WTC11 (cell line): ENCODE data around the gene UGT1A1. TPM values are rescaled to one million over a fixed set of nuclear protein-coding genes. Genes with fewer than 3 reads are reported as not detected.

Experiments used
- ATAC-seq: fragments of 200-7000 bp; cut with Tn5 transposase; 2 replicates; pipeline ENCODE4 v1.10.0; 2021; ENCODE audit warnings: mild to moderate bottlenecking, moderate library complexity
- CTCF ChIA-PET: fragments of 300-600 bp; sonication (Branson Sonifier 250); formaldehyde crosslinking; loops from one replicate; lab custom pipeline; 2021; ENCODE audit warnings: antibody characterized with exemption; lab: Charles Lee
- POLR2A ChIA-PET: fragments of 350-600 bp; sonication (Branson Sonifier 250); formaldehyde crosslinking; loops from one replicate; lab custom pipeline; 2021; ENCODE audit warnings: antibody characterized with exemption; lab: Charles Lee
- DNase-seq: peaks from one replicate; pipeline ENCODE4 v3.0.0; 2021; ENCODE audit warnings: low spot score
- H3K27ac Mint-ChIP-seq: 2 replicates; pipeline ENCODE4 v1.8.0; 2021; ENCODE audit warnings: mixed read lengths
- H3K27me3 Mint-ChIP-seq: 2 replicates; pipeline ENCODE4 v1.8.0; 2021; ENCODE audit warnings: low read depth, mild to moderate bottlenecking, moderate library complexity, mixed read lengths
- H3K36me3 Mint-ChIP-seq: 2 replicates; pipeline ENCODE4 v1.8.0; 2021; ENCODE audit warnings: mixed read lengths
- H3K4me1 Mint-ChIP-seq: 2 replicates; pipeline ENCODE4 v1.8.0; 2022; ENCODE audit warnings: mixed read lengths
- H3K4me3 Mint-ChIP-seq: 2 replicates; pipeline ENCODE4 v1.8.0; 2021; ENCODE audit warnings: mild to moderate bottlenecking, moderate library complexity, mixed read lengths
- H3K9me3 Mint-ChIP-seq: 2 replicates; pipeline ENCODE4 v1.8.0; 2021; ENCODE audit warnings: mixed read lengths
- ATF1 ChIP-seq: sonication (generic); formaldehyde crosslinking; IDR thresholded peaks from 2 replicates; pipeline ENCODE4 v1.8.1; 2023; ENCODE audit warnings: mild to moderate bottlenecking, moderate library complexity, missing genetic modification reagents
- ATF6 ChIP-seq: sonication (generic); formaldehyde crosslinking; IDR thresholded peaks from 2 replicates; pipeline ENCODE4 v1.8.1; 2023; ENCODE audit warnings: mild to moderate bottlenecking, missing genetic modification reagents
- E2F1 ChIP-seq: sonication (generic); formaldehyde crosslinking; IDR thresholded peaks from 2 replicates; pipeline ENCODE4 v1.8.0; 2022; ENCODE audit warnings: mild to moderate bottlenecking, missing genetic modification reagents
- ESRRA ChIP-seq: sonication (generic); formaldehyde crosslinking; IDR thresholded peaks from 2 replicates; pipeline ENCODE4 v1.8.1; 2022; ENCODE audit warnings: mild to moderate bottlenecking, missing genetic modification reagents, borderline replicate concordance
- FOXJ3 ChIP-seq: sonication (generic); formaldehyde crosslinking; IDR thresholded peaks from 2 replicates; pipeline ENCODE4 v1.9.0; 2021; ENCODE audit warnings: missing genetic modification reagents, mild to moderate bottlenecking, borderline replicate concordance
- FOXK1 ChIP-seq: sonication (generic); formaldehyde crosslinking; IDR thresholded peaks from 2 replicates; pipeline ENCODE4 v1.8.0; 2022; ENCODE audit warnings: mild to moderate bottlenecking, moderate library complexity, missing genetic modification reagents
- HMGXB4 ChIP-seq: sonication (generic); formaldehyde crosslinking; IDR thresholded peaks from 2 replicates; pipeline ENCODE4 v1.8.1; 2023; ENCODE audit warnings: mild to moderate bottlenecking, moderate library complexity, missing genetic modification reagents
- KAT7 ChIP-seq: sonication (generic); formaldehyde crosslinking; IDR thresholded peaks from 2 replicates; pipeline ENCODE4 v1.8.1; 2023; ENCODE audit warnings: missing genetic modification reagents, mild to moderate bottlenecking, borderline replicate concordance
- MAX ChIP-seq: sonication (generic); formaldehyde crosslinking; IDR thresholded peaks from 2 replicates; pipeline ENCODE4 v1.8.0; 2022; ENCODE audit warnings: mild to moderate bottlenecking, missing genetic modification reagents
- MYBL2 ChIP-seq: sonication (generic); formaldehyde crosslinking; IDR thresholded peaks from 2 replicates; pipeline ENCODE4 v1.8.1; 2023; ENCODE audit warnings: mild to moderate bottlenecking, moderate library complexity, missing genetic modification reagents
- NR2C2 ChIP-seq: sonication (generic); formaldehyde crosslinking; IDR thresholded peaks from 2 replicates; pipeline ENCODE4 v1.8.0; 2022; ENCODE audit warnings: mild to moderate bottlenecking, missing genetic modification reagents
- PRDM15 ChIP-seq: sonication (generic); formaldehyde crosslinking; IDR thresholded peaks from 2 replicates; pipeline ENCODE4 v1.8.0; 2022; ENCODE audit warnings: missing genetic modification reagents
- PRRX2 ChIP-seq: fragments of 250-450 bp; sonication (Bioruptor Pico); IDR thresholded peaks from 2 replicates; pipeline ENCODE4 v1.8.0; 2021; ENCODE audit warnings: mild to moderate bottlenecking
- SMAD3 ChIP-seq: sonication (generic); formaldehyde crosslinking; IDR thresholded peaks from 2 replicates; pipeline ENCODE4 v1.8.0; 2022; ENCODE audit warnings: missing genetic modification reagents, mild to moderate bottlenecking, borderline replicate concordance
- ZNF219 ChIP-seq: sonication (generic); formaldehyde crosslinking; IDR thresholded peaks from 2 replicates; pipeline ENCODE4 v1.8.0; 2023; ENCODE audit warnings: missing genetic modification reagents, mild to moderate bottlenecking, borderline replicate concordance
- ZNF281 ChIP-seq: sonication (generic); formaldehyde crosslinking; IDR thresholded peaks from 2 replicates; pipeline ENCODE4 v1.8.0; 2023; ENCODE audit warnings: mild to moderate bottlenecking, missing genetic modification reagents
- ZNF416 ChIP-seq: fragments of 250-450 bp; sonication (Bioruptor Pico); IDR thresholded peaks from 2 replicates; pipeline ENCODE4 v1.9.0; 2021; ENCODE audit warnings: mild to moderate bottlenecking, inconsistent platforms
- ZNF532 ChIP-seq: fragments of 250-450 bp; sonication (Bioruptor Pico); IDR thresholded peaks from 2 replicates; pipeline ENCODE4 v1.9.0; 2021; ENCODE audit warnings: mild to moderate bottlenecking, borderline replicate concordance
- total RNA-seq: library from RNA; stranded (reverse); gene quantifications from 3 replicates; pipeline ENCODE4 v1.2.3, GENCODE V29; 2021

The UGT1A1 gene
- total RNA-seq, 1 experiment from 2014 or later, result not detected

- Mint-ChIP-seq H3K27me3 (peaks cover 10% of the 10 kb centered on the region), H3K36me3 (peaks cover 21% of the 10 kb centered on the region), H3K4me1 (no peaks in the 10 kb centered on the region), H3K27ac (no peak overlapping the region), H3K4me3 (no peak overlapping the region), H3K9me3 (peaks cover 50% of the 10 kb centered on the region)
- ChIA-PET POLR2A (no interaction called here), CTCF (no interaction called here)
- no peak for DNase-seq
- no peak for TF ChIP-seq MAX (CRISPR knock-in tag)
- no peak for TF ChIP-seq ZNF281 (CRISPR knock-in tag)
- TF ChIP-seq KAT7, result no peak
- no peak for TF ChIP-seq ESRRA (CRISPR knock-in tag)
- no peak for TF ChIP-seq E2F1 (CRISPR knock-in tag)
- TF ChIP-seq HMGXB4 (CRISPR knock-in tag), result no peak
- ATAC-seq, result no peak
These were observed 13.4 kb upstream of the UGT1A1 start for GRCh38 chr2:233746475-233747282.

- Mint-ChIP-seq H3K36me3 (peaks cover 25% of the 10 kb centered on the region), H3K27me3 (peaks cover 12% of the 10 kb centered on the region), H3K4me1 (no peaks in the 10 kb centered on the region), H3K27ac (no peak overlapping the region), H3K4me3 (no peak overlapping the region), H3K9me3 (peaks cover 52% of the 10 kb centered on the region)
- TF ChIP-seq FOXJ3, result no peak
- TF ChIP-seq FOXK1 (CRISPR knock-in tag), result no peak
- TF ChIP-seq ZNF219 (CRISPR knock-in tag), result no peak
- no peak for TF ChIP-seq NR2C2 (CRISPR knock-in tag)
- no peak for TF ChIP-seq PRDM15 (CRISPR knock-in tag)
- no peak for TF ChIP-seq ZNF532 (CRISPR knock-in tag)
- no peak for TF ChIP-seq ATF1 (CRISPR knock-in tag)
- no peak for TF ChIP-seq ATF6
- no peak for TF ChIP-seq PRRX2 (CRISPR knock-in tag)
- TF ChIP-seq SMAD3 (CRISPR knock-in tag), result no peak
- TF ChIP-seq ZNF416, result no peak
- TF ChIP-seq MYBL2, result no peak
- ChIA-PET CTCF (no interaction called here), POLR2A (no interaction called here)
- DNase-seq (no peak), ATAC-seq (no peak)
These were observed 12.9 kb upstream of the UGT1A1 start for GRCh38 chr2:233747283-233747544.
